Glomerular visceral epithelial cell (primary cell): Measurements from ENCODE around the gene CDC42SE1.
"Not testable (repeated sequence)": the region's sequence is repeated elsewhere in the genome, so short reads cannot be mapped to it uniquely, and the experiment has no call there.

Source experiments
- DNase-seq: peaks from one replicate; pipeline ENCODE4 v3.0.0-alpha.2; 2016; ENCODE audit errors: extremely low spot score

CDC42SE1 gene, protein sequence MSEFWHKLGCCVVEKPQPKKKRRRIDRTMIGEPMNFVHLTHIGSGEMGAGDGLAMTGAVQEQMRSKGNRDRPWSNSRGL

GRCh38 chr1:151059109-151060006, at the start of gene CDC42SE1:
CDC42SE1 (minus strand) TSS chr1:151059622; CDS start chr1:151055730, 3,892 bp downstream.
- peak; percentile 89 for DNase-seq

- DNase-seq: no peak
Measured at GRCh38 chr1:151108331-151108730, 48.9 kb upstream of the CDC42SE1 start.

DNA sequence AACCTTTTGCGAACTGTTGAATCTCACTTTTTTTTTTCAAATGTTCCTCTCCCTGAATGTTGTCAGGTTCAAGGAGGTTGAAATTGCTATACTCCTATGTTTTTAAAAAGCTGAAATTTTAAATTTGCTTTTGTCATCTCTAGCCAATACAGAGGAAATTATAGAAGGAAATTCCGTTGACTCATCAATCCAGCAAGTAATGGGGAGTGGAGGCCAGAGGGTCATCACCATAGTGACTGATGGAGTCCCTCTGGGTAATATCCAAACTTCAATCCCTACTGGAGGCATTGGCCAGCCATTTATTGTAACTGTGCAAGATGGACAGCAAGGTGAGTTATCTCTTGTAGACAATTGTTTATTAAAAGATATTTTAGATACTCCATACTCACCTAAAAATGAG, 47.5 kb upstream of the CDC42SE1 start:
- peak; percentile 20 for DNase-seq

GRCh38 chr1:151104630-151105029, 45.2 kb upstream of the CDC42SE1 start:
- DNase-seq: no peak

DNA sequence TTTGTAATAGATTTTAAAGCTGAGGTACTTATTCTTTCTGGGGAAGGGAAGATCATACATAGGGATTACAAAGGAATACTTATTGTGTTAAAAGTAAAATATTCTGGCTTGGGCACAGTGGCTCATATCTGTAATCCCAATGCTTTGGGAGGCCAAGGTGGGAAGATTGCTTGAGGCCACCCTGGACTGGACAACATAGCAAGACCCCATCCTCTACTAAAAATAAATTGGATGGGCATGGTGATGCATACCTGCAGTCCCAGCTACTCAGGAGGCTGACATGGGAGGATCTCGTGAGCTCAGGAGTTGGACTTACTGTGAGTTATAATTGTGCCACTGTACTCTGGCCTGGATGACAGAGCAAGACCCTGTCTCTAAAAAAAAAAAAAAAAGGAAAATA, 38.7 kb upstream of the CDC42SE1 start:
- DNase-seq: no peak

GRCh38 chr1:151097426-151097825, 38.0 kb upstream of the CDC42SE1 start:
- not testable (repeated sequence) for DNase-seq

DNA sequence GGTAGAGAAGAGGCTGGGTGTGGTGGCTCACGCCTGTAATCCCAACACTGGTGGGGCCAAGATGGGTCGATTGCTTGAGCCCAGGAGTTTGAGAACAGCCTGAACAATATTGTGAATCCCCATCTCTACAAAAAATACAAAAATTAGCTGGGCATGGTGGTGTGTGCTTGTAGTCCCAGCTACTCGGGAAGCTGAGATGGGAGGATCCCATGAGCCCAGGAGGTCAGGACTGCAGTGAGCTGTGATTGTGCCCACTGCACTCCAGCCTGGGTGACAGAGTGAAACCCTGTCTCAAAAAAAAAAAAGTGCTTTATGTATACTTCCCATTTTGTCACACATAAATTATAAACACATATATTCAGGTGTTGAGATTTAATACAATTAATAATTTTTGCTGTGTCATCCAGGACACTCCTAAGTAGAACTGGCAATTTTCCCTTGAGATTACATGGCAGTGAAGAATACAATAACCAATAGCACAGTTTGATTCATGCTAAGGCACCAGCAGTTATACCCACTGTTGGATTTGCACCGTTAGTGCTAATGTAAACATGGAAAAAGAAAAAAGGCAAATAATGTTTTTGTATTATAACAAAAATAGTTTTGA, 26.6 kb upstream of the CDC42SE1 start:
- no peak for DNase-seq

DNA sequence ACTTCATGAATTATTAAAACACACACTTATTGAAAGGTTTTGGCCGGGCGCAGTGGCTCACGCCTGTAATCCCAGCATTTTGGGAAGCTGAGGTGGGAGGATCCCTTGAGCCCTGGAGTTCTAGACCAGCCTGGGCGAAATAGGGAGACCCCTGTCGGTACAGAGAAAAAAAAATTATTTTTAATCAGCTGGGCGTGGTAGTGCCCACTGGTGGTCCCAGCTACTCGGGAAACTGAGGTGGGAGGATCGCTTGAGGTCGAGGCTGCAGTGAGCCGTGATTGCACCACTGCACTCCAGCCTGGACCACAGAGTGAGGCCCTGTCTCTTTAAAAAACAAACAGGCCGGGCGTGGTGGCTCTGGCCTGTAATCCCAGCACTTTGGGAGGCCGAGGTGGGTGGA, 12.8 kb upstream of the CDC42SE1 start:
- DNase-seq: no peak

GRCh38 chr1:151070474-151071276, 11.3 kb upstream of the CDC42SE1 start, which contains the start of gene GABPB2:
GABPB2 (plus strand) TSS chr1:151070761; CDS start chr1:151088190, 17,429 bp downstream.
- peak; percentile 92 for DNase-seq

DNA sequence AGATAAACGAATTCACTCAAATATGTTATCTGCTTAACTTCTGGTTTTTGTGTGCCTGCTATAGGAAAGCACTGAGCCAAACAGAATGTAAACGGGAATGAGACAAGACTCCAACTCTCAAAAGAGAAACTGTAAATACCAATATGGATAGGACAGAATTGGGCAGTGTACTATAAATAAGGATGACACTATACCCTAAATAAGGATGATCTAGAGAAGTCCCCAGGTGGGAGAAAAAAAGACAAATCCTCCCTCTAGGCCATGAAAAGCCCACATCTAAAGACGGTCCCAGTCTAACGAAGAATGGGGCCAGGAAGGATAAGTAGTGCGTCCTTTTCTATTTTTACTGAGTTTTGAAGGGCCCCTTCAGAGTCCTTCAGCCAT, 9.7 kb upstream of the CDC42SE1 start:
- no peak for DNase-seq

GRCh38 chr1:151067185-151067584, 7.8 kb upstream of the CDC42SE1 start:
- no peak for DNase-seq

DNA sequence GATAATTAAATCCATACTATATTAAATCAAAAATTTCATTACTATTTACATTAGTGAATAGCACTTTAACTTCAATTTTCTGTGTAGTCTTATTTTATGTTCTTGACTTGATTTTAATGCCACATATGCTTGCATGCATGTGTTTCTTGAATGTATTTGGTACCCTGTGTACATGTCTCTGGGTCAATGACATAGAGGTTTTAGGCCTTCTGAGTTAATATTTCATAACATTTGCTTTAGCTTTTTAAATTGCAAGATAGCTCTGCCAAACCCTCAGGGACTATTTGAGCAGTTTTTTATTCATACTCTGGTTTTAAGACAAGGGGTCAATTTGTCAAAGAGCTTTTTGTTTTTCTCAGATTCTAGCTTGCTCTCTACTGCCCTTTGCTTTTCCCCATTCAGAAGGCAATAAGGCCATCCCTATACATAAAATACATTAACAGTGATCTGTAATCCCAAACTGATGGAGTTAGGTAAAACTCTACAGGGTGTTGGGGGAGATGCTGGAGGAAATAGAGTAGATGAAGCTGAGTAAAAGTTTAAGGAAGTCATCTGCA, 5.7 kb upstream of the CDC42SE1 start:
- no peak for DNase-seq

GRCh38 chr1:151062741-151063371, 3.4 kb upstream of the CDC42SE1 start:
- peak; percentile 70 for DNase-seq

- DNase-seq: no peak
Measured at GRCh38 chr1:151061704-151062103, 2.3 kb upstream of the CDC42SE1 start.

GRCh38 chr1:151060657-151061421, 1.4 kb upstream of the CDC42SE1 start:
- no peak for DNase-seq

GRCh38 chr1:151060007-151060656, 710 bp upstream of the CDC42SE1 start, which contains the start of gene MLLT11:
MLLT11 (plus strand) TSS chr1:151060397; CDS start chr1:151067225, 6,828 bp downstream.
- peak; percentile 72 for DNase-seq

GRCh38 chr1:151058692-151059091, 730 bp downstream of the CDC42SE1 start:
- peak; percentile 18 for DNase-seq

DNA sequence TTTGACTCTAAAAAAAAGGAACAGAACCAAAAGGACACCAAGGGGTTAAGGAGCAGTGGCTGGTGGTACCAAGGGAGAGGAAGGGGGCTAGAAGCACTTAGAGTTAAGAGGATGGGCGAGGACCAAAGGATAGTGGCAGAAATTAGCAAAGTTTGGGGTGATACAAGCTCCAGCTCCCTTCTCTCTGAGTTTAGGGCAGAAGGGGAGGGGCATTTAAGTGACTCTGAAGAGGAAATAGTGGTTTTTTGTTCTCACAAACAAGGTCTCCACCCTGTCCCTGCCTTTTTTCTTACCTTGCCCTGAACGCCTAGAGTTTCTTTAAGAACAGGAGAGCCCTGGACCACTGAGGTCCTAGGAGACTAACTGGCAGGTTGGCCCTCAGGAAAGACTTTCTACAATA, 3.3 kb downstream of the CDC42SE1 start:
- no peak for DNase-seq

- DNase-seq: no peak
Measured at GRCh38 chr1:151055581-151055980, 3.8 kb downstream of the CDC42SE1 start.
